B cell (primary cell): ENCODE data around the gene TMEM132D. TPM values are rescaled to one million over a fixed set of nuclear protein-coding genes. Genes with fewer than 3 reads are reported as not detected.

Experiments
- ATAC-seq: fragments of 200-7000 bp; cut with Tn5 transposase; one replicate; pipeline ENCODE4 v1.10.0; 2021; ENCODE audit warnings: low read depth, mild to moderate bottlenecking, moderate number of reproducible peaks, moderate library complexity
- CTCF ChIA-PET: fragments of 350-600 bp; sonication (Branson Sonifier 250); formaldehyde crosslinking; loops from one replicate; lab custom pipeline; 2021; ENCODE audit warnings: antibody characterized with exemption, inconsistent platforms; lab: Charles Lee
- POLR2A ChIA-PET: fragments of 350-600 bp; sonication (Branson Sonifier 250); formaldehyde crosslinking; loops from one replicate; lab custom pipeline; 2021; ENCODE audit warnings: antibody characterized with exemption; lab: Charles Lee
- DNase-seq: peaks from one replicate; pipeline ENCODE4 v3.0.0; 2013
- H2AFZ ChIP-seq: 2 replicates; pipeline ENCODE4 v1.6.1; 2012; ENCODE audit warnings: mild to moderate bottlenecking, low read depth, low read length; ENCODE audit not compliant: insufficient read depth, poor library complexity, severe bottlenecking
- H3K27ac ChIP-seq, 2 donors: 1 replicate in 1 of 2; 2 replicates in 1 of 2; pipeline ENCODE4 v1.5.1; 2012 to 2013; ENCODE audit warnings: low read length in 2 of 2, mild to moderate bottlenecking in 2 of 2, moderate library complexity in 1 of 2
- H3K27me3 ChIP-seq, 4 experiments: fragments of 200-600 bp in 1 of 4; sonication (generic) in 1 of 4; replicated peaks in 1 of 4; 1 replicate in 2 of 4; 2 replicates in 2 of 4; pipeline versions ENCODE4 v1.6.1 to v1.7.0; 2013 to 2016; ENCODE audit warnings: low read length in 3 of 4, mild to moderate bottlenecking in 2 of 4, mixed read lengths in 1 of 4, moderate library complexity in 1 of 4; ENCODE audit not compliant: insufficient read depth in 4 of 4, control insufficient read depth in 3 of 4; ENCODE audit errors: control extremely low read depth in 1 of 4
- H3K36me3 ChIP-seq, 2 experiments: replicated peaks in 1 of 2; 1 replicate in 1 of 2; 2 replicates in 1 of 2; pipeline versions ENCODE4 v1.6.1 to v1.7.1; 2013; ENCODE audit warnings: low read length in 1 of 2; ENCODE audit not compliant: insufficient read depth in 2 of 2, control insufficient read depth in 1 of 2; ENCODE audit errors: control extremely low read depth in 1 of 2, extremely low read depth in 1 of 2
- H3K4me1 ChIP-seq, 2 donors: fragments of 200-600 bp in 1 of 2; sonication (generic) in 1 of 2; 1 replicate in 1 of 2; 2 replicates in 1 of 2; pipeline versions ENCODE4 v1.5.1 to v1.6.1; 2013 to 2017; ENCODE audit warnings: low read length in 2 of 2; ENCODE audit not compliant: control insufficient read depth in 2 of 2, insufficient read depth in 2 of 2
- H3K4me2 ChIP-seq: replicated peaks from 2 replicates; pipeline ENCODE3; 2012; ENCODE audit warnings: mild to moderate bottlenecking, low read depth, low read length; ENCODE audit not compliant: poor library complexity, severe bottlenecking
- H3K4me3 ChIP-seq, 5 experiments: fragments of 200-600 bp in 1 of 5; sonication (generic) in 1 of 5; 1 replicate in 3 of 5; 2 replicates in 2 of 5; pipeline versions ENCODE4 v1.5.1 to v1.7.0; 2011 to 2016; ENCODE audit warnings: low read length in 4 of 5, mild to moderate bottlenecking in 4 of 5, low read depth in 2 of 5, control low read depth in 1 of 5, moderate library complexity in 1 of 5; ENCODE audit not compliant: insufficient read depth in 1 of 5; ENCODE audit errors: control extremely low read depth in 1 of 5, extremely low read depth in 1 of 5
- H3K79me2 ChIP-seq: fragments of 200-600 bp; sonication (generic); one replicate; pipeline ENCODE4 v1.6.0; 2016; ENCODE audit warnings: low read length; ENCODE audit not compliant: control insufficient read depth, insufficient read depth
- H3K9ac ChIP-seq: fragments of 200-600 bp; sonication (generic); 2 replicates; pipeline ENCODE4 v1.6.1; 2017; ENCODE audit warnings: mild to moderate bottlenecking, low read length, moderate library complexity
- H3K9me3 ChIP-seq, 3 donors: one replicate each; pipeline versions ENCODE4 v1.6.1 to v1.7.1; 2013; ENCODE audit warnings: low read length in 2 of 3; ENCODE audit not compliant: control insufficient read depth in 2 of 3, insufficient read depth in 1 of 3; ENCODE audit errors: control extremely low read depth in 1 of 3
- H4K20me1 ChIP-seq: 2 replicates; pipeline ENCODE4 v1.6.0; 2012; ENCODE audit warnings: mild to moderate bottlenecking, low read length; ENCODE audit not compliant: insufficient read depth, control insufficient read depth, poor library complexity, severe bottlenecking
- H3K27ac Mint-ChIP-seq: one replicate; pipeline ENCODE4 v1.8.0; 2021; ENCODE audit warnings: mixed read lengths
- H3K27me3 Mint-ChIP-seq: one replicate; pipeline ENCODE4 v1.8.0; 2021; ENCODE audit warnings: mixed read lengths
- H3K4me1 Mint-ChIP-seq: one replicate; pipeline ENCODE4 v1.8.0; 2021; ENCODE audit warnings: mixed read lengths
- H3K4me3 Mint-ChIP-seq: one replicate; pipeline ENCODE4 v1.8.0; 2021; ENCODE audit warnings: mixed read lengths
- H3K9me3 Mint-ChIP-seq: one replicate; pipeline ENCODE4 v1.8.0; 2022; ENCODE audit warnings: mixed read lengths; ENCODE audit not compliant: insufficient read depth
- EZH2 ChIP-seq: IDR thresholded peaks from 2 replicates; pipeline ENCODE4 v1.6.1; 2012; ENCODE audit warnings: borderline replicate concordance, low read depth, mild to moderate bottlenecking, moderate library complexity, low read length; ENCODE audit not compliant: insufficient read depth, poor library complexity, severe bottlenecking
- WGBS: methylation state at CpG from one replicate; pipeline ENCODE4 v1.1.5; 2013; ENCODE audit warnings: missing lambda C conversion rate; ENCODE audit not compliant: insufficient coverage; 5-methylcytosine and 5-hydroxymethylcytosine counted together
- intact Hi-C: fragments of 100-400 bp; cut with micrococcal nuclease; formaldehyde crosslinking; loops from one replicate; pipeline ENCODE4 v1.10.0; 2022
- polyA plus RNA-seq: library from polyadenylated mRNA; depleted of rRNA; stranded (reverse); fragments of >200 nt; gene quantifications from 2 replicates; pipeline ENCODE4 v1.2.3, GENCODE V29; 2012
- total RNA-seq, 2 donors: library from RNA; stranded (reverse); fragments of 120-200 nt in 1 of 2; gene quantifications; 1 replicate in 1 of 2; 2 replicates in 1 of 2; pipeline versions ENCODE4 v1.2.3 to v1.2.4, GENCODE V29; 2013 to 2022
- TF ChIP-seq, protein P1 (sequence below): fragments of 200-600 bp; IDR thresholded peaks from one replicate; pipeline ENCODE4 v1.8.0; 2022; ENCODE audit warnings: antibody characterized with exemption, mild to moderate bottlenecking

Gene TMEM132D
- total and polyA plus RNA-seq, 2 donors (not counting 1 experiment from before 2014, with no cell fraction given) = not detected

DNA sequence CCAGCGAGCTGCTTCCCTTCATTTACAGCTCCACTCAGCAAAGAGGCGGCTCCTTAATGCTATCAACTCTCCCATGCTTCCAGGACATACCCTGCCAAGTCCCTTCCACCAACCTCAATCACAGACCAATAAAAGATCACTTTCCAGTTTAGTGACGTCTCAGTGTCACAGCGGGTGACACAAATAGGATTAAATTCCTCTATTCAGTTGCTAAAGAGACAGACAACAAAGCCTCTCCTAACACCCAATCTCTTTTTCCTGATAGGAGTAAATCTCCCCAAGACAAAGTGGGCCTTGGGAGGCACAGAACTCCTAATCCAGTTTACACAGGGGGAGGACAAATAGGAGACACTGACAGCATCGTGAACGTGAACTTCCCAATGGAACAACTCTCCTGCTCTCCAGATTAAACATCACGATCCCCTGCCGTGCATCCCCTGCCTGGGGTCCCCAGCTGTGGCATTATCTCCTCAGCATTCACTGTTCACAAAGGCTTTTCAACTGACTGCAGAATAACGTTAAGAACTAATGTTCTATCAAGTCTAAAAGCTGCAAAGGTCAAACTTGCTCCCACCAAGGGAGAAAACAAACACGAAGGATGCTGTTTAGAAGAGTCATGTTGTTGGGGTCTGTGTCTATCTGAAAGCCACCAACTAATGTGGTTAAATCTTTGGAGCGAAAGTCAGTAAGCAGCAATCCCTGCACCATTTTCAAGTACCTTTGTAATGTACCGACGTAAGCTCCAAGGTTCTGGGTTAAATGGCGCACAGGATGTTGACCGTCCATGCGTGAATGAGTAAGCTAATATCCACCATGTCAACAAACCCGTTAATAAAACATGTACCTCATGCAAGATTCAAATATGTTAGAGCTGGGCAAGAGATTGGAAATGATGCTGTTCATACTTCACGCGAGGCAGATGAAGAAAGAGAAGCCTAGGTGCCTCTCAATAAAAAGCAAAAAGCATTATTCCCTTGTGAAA lies 31.5 kb downstream of the TMEM132D start:
- intact Hi-C loops = no loop called here
- POLR2A ChIA-PET = no interaction called here
- H3K79me2 ChIP-seq = no peaks in the 10 kb centered on the region
- H3K27ac Mint-ChIP-seq = no peak overlapping the region
- H3K27ac ChIP-seq = no peak overlapping the region
- no peaks in the 10 kb centered on the region for H3K4me1 ChIP-seq
- no peak overlapping the region for H3K4me3 ChIP-seq
- no peaks in the 10 kb centered on the region for H3K27me3 ChIP-seq
- TF ChIP-seq EZH2 = no peak
- TF ChIP-seq, protein P1, sequence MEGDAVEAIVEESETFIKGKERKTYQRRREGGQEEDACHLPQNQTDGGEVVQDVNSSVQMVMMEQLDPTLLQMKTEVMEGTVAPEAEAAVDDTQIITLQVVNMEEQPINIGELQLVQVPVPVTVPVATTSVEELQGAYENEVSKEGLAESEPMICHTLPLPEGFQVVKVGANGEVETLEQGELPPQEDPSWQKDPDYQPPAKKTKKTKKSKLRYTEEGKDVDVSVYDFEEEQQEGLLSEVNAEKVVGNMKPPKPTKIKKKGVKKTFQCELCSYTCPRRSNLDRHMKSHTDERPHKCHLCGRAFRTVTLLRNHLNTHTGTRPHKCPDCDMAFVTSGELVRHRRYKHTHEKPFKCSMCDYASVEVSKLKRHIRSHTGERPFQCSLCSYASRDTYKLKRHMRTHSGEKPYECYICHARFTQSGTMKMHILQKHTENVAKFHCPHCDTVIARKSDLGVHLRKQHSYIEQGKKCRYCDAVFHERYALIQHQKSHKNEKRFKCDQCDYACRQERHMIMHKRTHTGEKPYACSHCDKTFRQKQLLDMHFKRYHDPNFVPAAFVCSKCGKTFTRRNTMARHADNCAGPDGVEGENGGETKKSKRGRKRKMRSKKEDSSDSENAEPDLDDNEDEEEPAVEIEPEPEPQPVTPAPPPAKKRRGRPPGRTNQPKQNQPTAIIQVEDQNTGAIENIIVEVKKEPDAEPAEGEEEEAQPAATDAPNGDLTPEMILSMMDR = no peak
- H3K4me1 Mint-ChIP-seq = no peaks in the 10 kb centered on the region
- no peaks in the 10 kb centered on the region for H4K20me1 ChIP-seq
- no peak overlapping the region for H2AFZ ChIP-seq
- CTCF ChIA-PET = no interaction called here
- H3K27me3 Mint-ChIP-seq = no peaks in the 10 kb centered on the region
- WGBS = 44% methylated on average over 11 of the region's 19 CpGs
- no peak for ATAC-seq
- peaks cover 2% of the 10 kb centered on the region for H3K9me3 Mint-ChIP-seq
- peaks cover 0 to 13% (median 1%) of the 10 kb centered on the region in 3 donors for H3K9me3 ChIP-seq
- H3K4me3 Mint-ChIP-seq = no peak overlapping the region
- H3K9ac ChIP-seq = no peak overlapping the region
- no peak for DNase-seq
- H3K4me2 ChIP-seq = no peak overlapping the region
- H3K36me3 ChIP-seq = no peaks in the 10 kb centered on the region

- no peaks in the 10 kb centered on the region for H3K27me3 Mint-ChIP-seq
- no peak for TF ChIP-seq EZH2
- TF ChIP-seq, protein P1 = no peak
- no peaks in the 10 kb centered on the region for H3K4me1 Mint-ChIP-seq
- H3K27ac Mint-ChIP-seq = no peak overlapping the region
- H2AFZ ChIP-seq = no peak overlapping the region
- H3K4me3 Mint-ChIP-seq = no peak overlapping the region
- CTCF ChIA-PET = no interaction called here
- no peak overlapping the region for H3K4me3 ChIP-seq
- peaks cover 0 to 13% (median 1%) of the 10 kb centered on the region in 3 donors for H3K9me3 ChIP-seq
- POLR2A ChIA-PET = no interaction called here
- H4K20me1 ChIP-seq = no peaks in the 10 kb centered on the region
- no peak overlapping the region for H3K4me2 ChIP-seq
- H3K79me2 ChIP-seq = no peaks in the 10 kb centered on the region
- H3K36me3 ChIP-seq = no peaks in the 10 kb centered on the region
- H3K27ac ChIP-seq = no peak overlapping the region
- no peak for DNase-seq
- ATAC-seq = no peak
- WGBS = 67% methylated on average over 5 of the region's 5 CpGs
- H3K4me1 ChIP-seq = no peaks in the 10 kb centered on the region
- no peak overlapping the region for H3K9ac ChIP-seq
- intact Hi-C loops = no loop called here
- H3K9me3 Mint-ChIP-seq = peaks cover 3% of the 10 kb centered on the region
- no peaks in the 10 kb centered on the region for H3K27me3 ChIP-seq
Observed at GRCh38 chr12:129870796-129871195, 33.0 kb downstream of the TMEM132D start.
